Gastrocnemius medialis (tissue), 4 donors: ENCODE measurements around the gene CLNK. TPM values are rescaled to one million over a fixed set of nuclear protein-coding genes. Genes with fewer than 3 reads are reported as not detected.

Source experiments
- ATAC-seq, 2 donors: fragments of 150-250 bp; one replicate each; pipeline ENCODE4 v1.9.1; 2016
- DNase-seq, 2 donors: peaks; one replicate each; pipeline ENCODE4 v3.0.0-alpha.2; 2019
- H3K27ac ChIP-seq, 4 donors: fragments of 200-600 bp; sonication (generic); 1 replicate in 1 of 4; 2 replicates in 3 of 4; pipeline ENCODE4 v1.5.1; 2016 to 2018; ENCODE audit warnings: mild to moderate bottlenecking in 2 of 4, moderate library complexity in 1 of 4
- H3K27me3 ChIP-seq, 3 donors: fragments of 200-600 bp; sonication (generic) in 2 of 3; 1 replicate in 1 of 3; 2 replicates in 2 of 3; pipeline versions ENCODE4 v1.5.1 to v1.6.0; 2016 to 2019; ENCODE audit warnings: mild to moderate bottlenecking in 1 of 3, moderate library complexity in 1 of 3
- H3K36me3 ChIP-seq, 2 donors: fragments of 200-600 bp; sonication (generic) in 1 of 2; one replicate each; pipeline ENCODE4 v1.5.1; 2017 to 2018
- H3K4me1 ChIP-seq, 2 donors: fragments of 200-600 bp; sonication (generic) in 1 of 2; one replicate each; pipeline ENCODE4 v1.5.1; 2016 to 2017; ENCODE audit warnings: mild to moderate bottlenecking in 2 of 2
- H3K4me3 ChIP-seq, 4 donors: fragments of 200-600 bp; sonication (generic) in 3 of 4; 1 replicate in 1 of 4; 2 replicates in 3 of 4; pipeline ENCODE4 v1.5.1; 2016 to 2019; ENCODE audit warnings: mild to moderate bottlenecking in 2 of 4
- H3K9me3 ChIP-seq, 3 donors: fragments of 200-600 bp; sonication (generic) in 2 of 3; 1 replicate in 1 of 3; 2 replicates in 2 of 3; pipeline ENCODE4 v1.5.1; 2016 to 2019
- POLR2A ChIP-seq, 2 donors: fragments of 450-650 bp; IDR thresholded peaks; one replicate each; pipeline ENCODE4 v1.6.1; 2017; ENCODE audit warnings: antibody characterized with exemption in 2 of 2, mild to moderate bottlenecking in 2 of 2, moderate library complexity in 2 of 2
- in situ Hi-C, 4 donors: fragments of 200-750 bp; cut with MboI; loops; one replicate each; pipeline versions ENCODE4 v1.15.0 to v1.8.0; 2017; ENCODE audit warnings: low sequenced_read_pairs in 4 of 4
- intact Hi-C: fragments of 100-400 bp; cut with DNase I; formaldehyde crosslinking; loops from one replicate; pipeline ENCODE4 v1.15.1; 2023; ENCODE audit warnings: low total_unique reads
- total RNA-seq, 4 donors: library from RNA; depleted of rRNA; stranded (reverse); fragments of >200 nt; gene quantifications; one replicate each; pipeline versions ENCODE4 v1.1.0 to v1.2.3, GENCODE V29; 2016
- TF ChIP-seq, protein P1 (sequence below), 5 experiments: fragments of 450-650 bp in 3 of 5; fragments of 200-600 bp in 2 of 5; sonication (generic) in 2 of 5; IDR thresholded peaks in 4 of 5; conservative IDR thresholded peaks in 1 of 5; 1 replicate in 4 of 5; 2 replicates in 1 of 5; pipeline ENCODE4 v1.5.1; 2016 to 2019; ENCODE audit warnings: antibody characterized with exemption in 5 of 5, mild to moderate bottlenecking in 3 of 5, moderate library complexity in 3 of 5

Gene CLNK
- total RNA-seq, 4 donors from 2014 or later, result not detected

DNA sequence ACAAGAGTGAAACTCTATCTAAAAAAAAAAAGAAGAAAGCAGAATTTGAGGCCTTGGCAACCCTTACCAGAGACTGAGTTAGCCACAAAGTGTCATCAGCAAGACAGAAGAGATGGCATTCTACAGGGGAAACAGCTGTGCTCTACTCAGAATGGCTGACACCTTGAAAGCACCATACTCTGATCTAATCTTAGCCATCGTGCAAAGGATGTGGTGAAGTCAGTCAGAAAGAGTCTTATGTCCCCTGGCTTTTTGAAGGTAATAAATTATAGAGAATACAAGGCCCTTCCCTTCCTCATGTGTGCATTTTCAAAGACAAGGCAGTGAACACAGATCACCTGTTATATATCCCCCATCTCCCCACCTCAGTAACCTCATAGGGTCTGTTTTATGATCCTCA is 13.2 kb downstream of the CLNK start:
- Histone ChIP-seq H3K4me3 (no peak overlapping the region), H3K36me3 (no peaks in the 10 kb centered on the region), H3K9me3 (no peaks in the 10 kb centered on the region), H3K4me1 (no peaks in the 10 kb centered on the region), H3K27ac (no peak overlapping the region), H3K27me3 (no peaks in the 10 kb centered on the region)
- no peak for ATAC-seq
- no peak for DNase-seq
- TF ChIP-seq POLR2A (IDR thresholded peaks at IDR 0.05), result no peak
- TF ChIP-seq, protein P1, sequence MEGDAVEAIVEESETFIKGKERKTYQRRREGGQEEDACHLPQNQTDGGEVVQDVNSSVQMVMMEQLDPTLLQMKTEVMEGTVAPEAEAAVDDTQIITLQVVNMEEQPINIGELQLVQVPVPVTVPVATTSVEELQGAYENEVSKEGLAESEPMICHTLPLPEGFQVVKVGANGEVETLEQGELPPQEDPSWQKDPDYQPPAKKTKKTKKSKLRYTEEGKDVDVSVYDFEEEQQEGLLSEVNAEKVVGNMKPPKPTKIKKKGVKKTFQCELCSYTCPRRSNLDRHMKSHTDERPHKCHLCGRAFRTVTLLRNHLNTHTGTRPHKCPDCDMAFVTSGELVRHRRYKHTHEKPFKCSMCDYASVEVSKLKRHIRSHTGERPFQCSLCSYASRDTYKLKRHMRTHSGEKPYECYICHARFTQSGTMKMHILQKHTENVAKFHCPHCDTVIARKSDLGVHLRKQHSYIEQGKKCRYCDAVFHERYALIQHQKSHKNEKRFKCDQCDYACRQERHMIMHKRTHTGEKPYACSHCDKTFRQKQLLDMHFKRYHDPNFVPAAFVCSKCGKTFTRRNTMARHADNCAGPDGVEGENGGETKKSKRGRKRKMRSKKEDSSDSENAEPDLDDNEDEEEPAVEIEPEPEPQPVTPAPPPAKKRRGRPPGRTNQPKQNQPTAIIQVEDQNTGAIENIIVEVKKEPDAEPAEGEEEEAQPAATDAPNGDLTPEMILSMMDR (IDR thresholded peaks at IDR 0.05 in 4 of 5, conservative IDR thresholded peaks at IDR 0.05 in 1 of 5), result no peak
- in situ Hi-C loops, result no loop called here
- intact Hi-C loops, result no loop called here

DNA sequence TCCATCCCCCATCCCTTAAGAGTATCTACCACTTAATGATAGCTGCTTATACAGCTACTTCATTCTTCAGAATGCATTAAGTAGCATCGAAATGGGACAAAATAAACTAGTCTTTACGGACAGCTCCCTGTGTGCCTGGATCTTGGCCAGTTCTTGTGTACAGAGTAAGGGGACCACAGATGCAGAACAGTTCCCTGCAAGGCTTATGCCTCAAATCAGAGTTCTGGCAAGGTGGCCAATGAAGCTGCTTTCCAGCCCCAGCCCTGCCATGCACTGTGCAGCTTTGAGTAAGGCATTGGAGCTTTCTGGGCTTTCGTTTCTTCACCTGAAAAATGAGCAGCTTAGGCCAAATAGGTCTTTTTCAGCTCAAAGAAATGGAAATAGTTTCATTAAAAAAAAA is 14.2 kb downstream of the CLNK start:
- no peak for TF ChIP-seq POLR2A (IDR thresholded peaks at IDR 0.05)
- TF ChIP-seq, protein P1 (IDR thresholded peaks at IDR 0.05 in 4 of 5, conservative IDR thresholded peaks at IDR 0.05 in 1 of 5), result no peak
- in situ Hi-C loops (no loop called here), intact Hi-C loops (no loop called here)
- DNase-seq (no peak), ATAC-seq (no peak)
- no peaks in the 10 kb centered on the region for H3K27me3 ChIP-seq
- H3K4me1 ChIP-seq, result no peaks in the 10 kb centered on the region
- H3K27ac ChIP-seq, result no peak overlapping the region
- no peaks in the 10 kb centered on the region for H3K9me3 ChIP-seq
- no peaks in the 10 kb centered on the region for H3K36me3 ChIP-seq
- H3K4me3 ChIP-seq, result no peak overlapping the region

DNA sequence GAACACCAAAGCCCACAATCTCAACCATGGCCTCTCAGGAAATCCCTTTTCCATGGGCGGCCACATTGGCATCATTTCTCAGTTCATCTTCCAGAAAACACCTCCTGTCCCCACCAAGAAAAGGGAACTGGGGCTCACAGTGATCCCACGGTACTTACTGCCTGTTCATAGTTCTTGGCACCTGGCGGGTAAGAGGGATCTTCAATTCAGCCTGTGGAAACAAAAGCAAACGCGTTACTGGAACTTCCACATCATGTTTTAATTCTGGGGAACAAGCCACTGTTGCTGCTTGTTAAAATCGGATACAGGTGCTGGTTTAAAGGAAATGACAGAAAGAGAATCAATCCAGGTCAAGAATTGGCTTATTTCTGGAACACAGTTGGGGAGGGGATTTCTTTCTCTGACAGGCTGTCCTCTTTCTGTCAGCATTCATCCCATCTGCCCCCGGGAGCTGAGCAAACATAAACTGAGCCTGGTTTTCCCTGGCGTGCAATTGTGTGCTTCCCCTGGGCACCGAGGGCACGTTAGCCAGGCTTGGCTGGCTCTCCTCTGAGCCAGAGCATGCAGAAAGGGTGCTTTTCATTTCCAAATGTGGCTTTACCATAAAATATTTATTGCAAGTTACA is 16.8 kb downstream of the CLNK start:
- in situ Hi-C loops (no loop called here), intact Hi-C loops (no loop called here)
- Histone ChIP-seq H3K4me1 (no peaks in the 10 kb centered on the region), H3K27ac (no peak overlapping the region), H3K9me3 (no peaks in the 10 kb centered on the region), H3K36me3 (no peaks in the 10 kb centered on the region), H3K4me3 (no peak overlapping the region), H3K27me3 (no peaks in the 10 kb centered on the region)
- ATAC-seq (no peak), DNase-seq (no peak)
- TF ChIP-seq, protein P1 (IDR thresholded peaks at IDR 0.05 in 4 of 5, conservative IDR thresholded peaks at IDR 0.05 in 1 of 5), result no peak
- TF ChIP-seq POLR2A (IDR thresholded peaks at IDR 0.05), result no peak

DNA sequence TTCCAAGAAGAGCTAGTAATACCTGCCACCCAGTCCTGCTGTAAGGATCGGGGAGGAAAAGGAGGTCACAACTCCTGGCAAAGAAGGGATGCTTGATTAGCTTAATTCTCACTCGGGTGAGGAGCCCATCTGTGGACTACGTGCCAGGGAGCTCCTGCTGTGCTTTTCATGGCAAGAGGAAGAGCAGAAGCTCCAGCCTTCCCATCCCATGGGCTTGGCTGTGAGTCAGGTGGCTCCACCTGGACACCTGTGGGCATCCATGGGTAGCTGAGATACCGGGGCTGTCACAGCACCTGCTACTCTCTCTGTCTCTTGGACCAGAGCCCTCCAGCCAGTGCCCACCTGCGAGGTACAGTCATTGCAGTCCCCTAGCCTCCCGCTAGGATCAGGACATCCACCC is 18.0 kb downstream of the CLNK start:
- no peaks in the 10 kb centered on the region for H3K27me3 ChIP-seq
- no peaks in the 10 kb centered on the region for H3K36me3 ChIP-seq
- DNase-seq, result no peak
- intact Hi-C loops (no loop called here), in situ Hi-C loops (no loop called here)
- no peak overlapping the region for H3K4me3 ChIP-seq
- TF ChIP-seq POLR2A (IDR thresholded peaks at IDR 0.05), result no peak
- TF ChIP-seq, protein P1 (IDR thresholded peaks at IDR 0.05 in 4 of 5, conservative IDR thresholded peaks at IDR 0.05 in 1 of 5), result no peak
- no peaks in the 10 kb centered on the region for H3K4me1 ChIP-seq
- no peak overlapping the region for H3K27ac ChIP-seq
- H3K9me3 ChIP-seq, result no peaks in the 10 kb centered on the region
- ATAC-seq, result no peak

DNA sequence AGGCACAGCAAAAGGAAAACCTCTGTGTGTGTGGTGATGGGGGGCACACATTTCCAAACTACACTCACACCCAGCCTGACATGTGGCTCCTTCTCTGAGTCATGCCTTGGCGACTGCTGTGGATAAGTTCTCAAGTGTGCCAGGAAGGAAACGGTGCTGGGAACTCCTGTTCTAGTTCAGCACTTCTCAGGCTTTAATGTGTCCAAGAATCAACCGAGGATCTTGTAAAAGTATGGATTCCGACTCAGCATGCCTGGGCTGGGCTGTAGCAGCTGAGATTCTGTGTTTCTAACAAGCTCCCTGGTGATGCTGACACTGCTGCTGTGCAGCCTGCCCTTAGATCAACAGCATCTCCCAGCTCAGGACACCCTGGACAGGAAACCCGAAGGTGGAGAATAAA is 20.2 kb downstream of the CLNK start:
- no peak for TF ChIP-seq POLR2A (IDR thresholded peaks at IDR 0.05)
- TF ChIP-seq, protein P1 (IDR thresholded peaks at IDR 0.05 in 4 of 5, conservative IDR thresholded peaks at IDR 0.05 in 1 of 5), result no peak
- Histone ChIP-seq H3K27ac (no peak overlapping the region), H3K4me3 (no peak overlapping the region), H3K4me1 (no peaks in the 10 kb centered on the region), H3K36me3 (no peaks in the 10 kb centered on the region), H3K9me3 (no peaks in the 10 kb centered on the region), H3K27me3 (no peaks in the 10 kb centered on the region)
- DNase-seq (no peak), ATAC-seq (no peak)
- in situ Hi-C loops, result no loop called here
- intact Hi-C loops, result no loop called here
